GM21786 (cell line): Measurements from ENCODE around the gene ZNF80.
A peak's percentile ranks its signal among the peaks of the same experiment; 100 is the strongest.
"Not testable (repeated sequence)": the region's sequence is repeated elsewhere in the genome, so short reads cannot be mapped to it uniquely, and the experiment has no call there.

Experiments used
- ATAC-seq: cut with Tn5 transposase; IDR thresholded peaks from one replicate; pipeline ENCODE4 v1.9.1; 2021; ENCODE audit not compliant: unreplicated experiment

Gene ZNF80

GRCh38 chr3:114237478-114237877, at the start of gene ZNF80:
TSS of gene ZNF80 (minus strand) at chr3:114237578. CDS start at chr3:114237074, 504 bp downstream.
- not testable (repeated sequence) for ATAC-seq

GRCh38 chr3:114286266-114286665, 48.9 kb upstream of the ZNF80 start:
- ATAC-seq: no peak

- no peak for ATAC-seq
Measured at GRCh38 chr3:114285648-114286230, 48.4 kb upstream of the ZNF80 start.

- ATAC-seq: no peak
Measured at GRCh38 chr3:114284644-114285043, 47.3 kb upstream of the ZNF80 start.

- ATAC-seq: not testable (repeated sequence)
Measured at GRCh38 chr3:114276856-114277255, 39.5 kb upstream of the ZNF80 start.

GRCh38 chr3:114274929-114275328, 37.6 kb upstream of the ZNF80 start:
- no peak for ATAC-seq

- ATAC-seq: no peak
Measured at GRCh38 chr3:114272271-114272670, 34.9 kb upstream of the ZNF80 start.

- no peak for ATAC-seq
Measured at GRCh38 chr3:114270019-114270418, 32.6 kb upstream of the ZNF80 start.

GRCh38 chr3:114260152-114260551, 22.8 kb upstream of the ZNF80 start:
- ATAC-seq: no peak

GRCh38 chr3:114259566-114259965, 22.2 kb upstream of the ZNF80 start:
- ATAC-seq: no peak

GRCh38 chr3:114253505-114253904, 16.1 kb upstream of the ZNF80 start:
- no peak for ATAC-seq

GRCh38 chr3:114252954-114253353, 15.6 kb upstream of the ZNF80 start:
- ATAC-seq: no peak

GRCh38 chr3:114242947-114243346, 5.6 kb upstream of the ZNF80 start:
- peak; percentile 92 for ATAC-seq

GRCh38 chr3:114241262-114241661, 3.9 kb upstream of the ZNF80 start:
- no peak for ATAC-seq

- ATAC-seq: not testable (repeated sequence)
Measured at GRCh38 chr3:114238146-114238785, 888 bp upstream of the ZNF80 start.

- no peak for ATAC-seq
Measured at GRCh38 chr3:114235431-114235830, 1.9 kb downstream of the ZNF80 start.

- no peak for ATAC-seq
Measured at GRCh38 chr3:114234745-114235144, 2.6 kb downstream of the ZNF80 start.

GRCh38 chr3:114231616-114232015, 5.8 kb downstream of the ZNF80 start:
- ATAC-seq: no peak

GRCh38 chr3:114227076-114227475, 10.3 kb downstream of the ZNF80 start:
- ATAC-seq: no peak

GRCh38 chr3:114226313-114226712, 11.1 kb downstream of the ZNF80 start:
- no peak for ATAC-seq

GRCh38 chr3:114223143-114223542, 14.2 kb downstream of the ZNF80 start:
- peak; percentile 76 for ATAC-seq

- ATAC-seq: no peak
Measured at GRCh38 chr3:114221881-114222264, 15.5 kb downstream of the ZNF80 start.
